Measurements from ENCODE around the gene NUDT16L1.

GRCh38 chr16:4646773-4647643, 46.4 kb upstream of the NUDT16L1 start:
- no peak for TF ChIP-seq CTCF (IDR thresholded peaks at IDR 0.05; ENCODE audit: low read depth, low read length)
- TF ChIP-seq EZH2phosphoT487 (IDR thresholded peaks at IDR 0.05; ENCODE audit: low read depth), result no peak

Data from OCI-LY3 (cell line).